ENCODE data around the gene PACSIN1. TPM values are rescaled to one million over a fixed set of nuclear protein-coding genes. Genes with fewer than 3 reads are reported as not detected.
A peak's percentile ranks its signal among the peaks of the same experiment; 100 is the strongest.

The PACSIN1 gene
- total and polyA plus RNA-seq, 2 experiments from 2014 or later: 0.05 to 0.37 TPM

- TF ChIP-seq CTCF (IDR thresholded peaks at IDR 0.05; ENCODE audit: poor library complexity): no peak
- no peak for TF ChIP-seq EZH2 (IDR thresholded peaks at IDR 0.05; ENCODE audit: borderline replicate concordance)
- no peak for TF ChIP-seq EZH2phosphoT487 (IDR thresholded peaks at IDR 0.05; ENCODE audit: low read depth, severe bottlenecking, unreplicated experiment)
- no peaks in the 10 kb centered on the region for H3K27me3 ChIP-seq
- H4K20me1 ChIP-seq (ENCODE audit: insufficient read depth, poor library complexity, severe bottlenecking): no peaks in the 10 kb centered on the region
- H3K4me2 ChIP-seq: no peak overlapping the region
- WGBS (ENCODE audit: low lambda C conversion rate, missing lambda C conversion rate): 75% methylated on average over 13 of the region's 13 CpGs
- H3K79me2 ChIP-seq: no peaks in the 10 kb centered on the region
- H3K36me3 ChIP-seq (replicated peaks; ENCODE audit: insufficient read depth, low read depth): no peaks in the 10 kb centered on the region
- peaks cover 12% of the 10 kb centered on the region for H3K4me1 ChIP-seq (ENCODE audit: insufficient read depth)
- H3K9me2 ChIP-seq (replicated peaks; ENCODE audit: insufficient read depth): no peaks in the 10 kb centered on the region
- no peak for DNase-seq (ENCODE audit: low spot score)
- H3K27ac ChIP-seq: peak overlapping the region; percentile 72
- no peaks in the 10 kb centered on the region for H3K9me3 ChIP-seq (ENCODE audit: low read depth)
- H3K4me3 ChIP-seq: no peak overlapping the region
- H2AFZ ChIP-seq: no peak overlapping the region
Measured at GRCh38 chr6:34525431-34526175, 59.7 kb downstream of the PACSIN1 start.

- Histone ChIP-seq H3K4me3 (no peak overlapping the region), H3K4me2 (peak overlapping the region; percentile 93)
- 71% methylated on average over 23 of the region's 23 CpGs for WGBS (ENCODE audit: low lambda C conversion rate, missing lambda C conversion rate)
Measured at GRCh38 chr6:34526241-34526972, 60.5 kb downstream of the PACSIN1 start.

GRCh38 chr6:34526992-34527728 is 61.3 kb downstream of the PACSIN1 start:
- Histone ChIP-seq H4K20me1 (ENCODE audit: insufficient read depth, poor library complexity, severe bottlenecking) (no peaks in the 10 kb centered on the region), H2AFZ (peak overlapping the region; percentile 83), H3K36me3 (replicated peaks; ENCODE audit: insufficient read depth, low read depth) (no peaks in the 10 kb centered on the region), H3K27ac (no peak overlapping the region), H3K4me2 (peak overlapping the region; percentile 93), H3K4me3 (no peak overlapping the region), H3K4me1 (ENCODE audit: insufficient read depth) (peaks cover 12% of the 10 kb centered on the region), H3K9me2 (replicated peaks; ENCODE audit: insufficient read depth) (no peaks in the 10 kb centered on the region), H3K9me3 (ENCODE audit: low read depth) (no peaks in the 10 kb centered on the region), H3K27me3 (no peaks in the 10 kb centered on the region), H3K79me2 (no peaks in the 10 kb centered on the region)
- WGBS (ENCODE audit: low lambda C conversion rate, missing lambda C conversion rate): 7% methylated on average over 26 of the region's 53 CpGs
- peak; percentile 68 for TF ChIP-seq CTCF (IDR thresholded peaks at IDR 0.05; ENCODE audit: poor library complexity)
- no peak for TF ChIP-seq EZH2phosphoT487 (IDR thresholded peaks at IDR 0.05; ENCODE audit: low read depth, severe bottlenecking, unreplicated experiment)
- DNase-seq (ENCODE audit: low spot score): peak; percentile 97

More at GRCh38 chr6:34526241-34526972, 60.5 kb downstream of the PACSIN1 start:
- no peaks in the 10 kb centered on the region for H4K20me1 ChIP-seq (ENCODE audit: insufficient read depth, poor library complexity, severe bottlenecking)
- no peaks in the 10 kb centered on the region for H3K36me3 ChIP-seq (replicated peaks; ENCODE audit: insufficient read depth, low read depth)
- H3K9me3 ChIP-seq (ENCODE audit: low read depth): no peaks in the 10 kb centered on the region
- no peaks in the 10 kb centered on the region for H3K9me2 ChIP-seq (replicated peaks; ENCODE audit: insufficient read depth)
- TF ChIP-seq EZH2 (IDR thresholded peaks at IDR 0.05; ENCODE audit: borderline replicate concordance): no peak
- TF ChIP-seq EZH2phosphoT487 (IDR thresholded peaks at IDR 0.05; ENCODE audit: low read depth, severe bottlenecking, unreplicated experiment): no peak
- no peak for TF ChIP-seq CTCF (IDR thresholded peaks at IDR 0.05; ENCODE audit: poor library complexity)
- peak overlapping the region; percentile 71 for H2AFZ ChIP-seq
- DNase-seq (ENCODE audit: low spot score): no peak
- peaks cover 12% of the 10 kb centered on the region for H3K4me1 ChIP-seq (ENCODE audit: insufficient read depth)
- no peaks in the 10 kb centered on the region for H3K27me3 ChIP-seq
- no peaks in the 10 kb centered on the region for H3K79me2 ChIP-seq
- no peak overlapping the region for H3K27ac ChIP-seq

All from hepatocyte (in vitro differentiated cells).